GM18508 (cell line): ENCODE data around the gene COL4A2.

Experiments
- ATAC-seq: cut with Tn5 transposase; IDR thresholded peaks from one replicate; pipeline ENCODE4 v1.9.1; 2021; ENCODE audit warnings: moderate number of reproducible peaks; ENCODE audit not compliant: insufficient read depth, unreplicated experiment

COL4A2 gene

GRCh38 chr13:110538632-110539031 is 231.5 kb downstream of the COL4A2 start:
- ATAC-seq: no peak

GRCh38 chr13:110539894-110540293 is 232.8 kb downstream of the COL4A2 start:
- ATAC-seq: no peak

- no peak for ATAC-seq
These were observed 233.9 kb downstream of the COL4A2 start for GRCh38 chr13:110540871-110541525.

- no peak for ATAC-seq
These were observed 234.4 kb downstream of the COL4A2 start for GRCh38 chr13:110541526-110541920.

- ATAC-seq: no peak
These were observed 235.2 kb downstream of the COL4A2 start for GRCh38 chr13:110542169-110542796.

- ATAC-seq: no peak
These were observed 239.3 kb downstream of the COL4A2 start for GRCh38 chr13:110546378-110546777.

- ATAC-seq: no peak
These were observed 239.8 kb downstream of the COL4A2 start for GRCh38 chr13:110546926-110547325.

- no peak for ATAC-seq
These were observed 242.1 kb downstream of the COL4A2 start for GRCh38 chr13:110548891-110549794.

- ATAC-seq: no peak
These were observed 242.7 kb downstream of the COL4A2 start for GRCh38 chr13:110549795-110550160.

GRCh38 chr13:110551284-110551683 is 244.2 kb downstream of the COL4A2 start:
- no peak for ATAC-seq

- ATAC-seq: no peak
These were observed 245.7 kb downstream of the COL4A2 start for GRCh38 chr13:110552767-110553166.

GRCh38 chr13:110553417-110553816 is 246.3 kb downstream of the COL4A2 start:
- no peak for ATAC-seq

GRCh38 chr13:110554227-110554836 is 247.2 kb downstream of the COL4A2 start:
- no peak for ATAC-seq

GRCh38 chr13:110554946-110555345 is 247.9 kb downstream of the COL4A2 start:
- no peak for ATAC-seq

- ATAC-seq: no peak
These were observed 248.6 kb downstream of the COL4A2 start for GRCh38 chr13:110555601-110556223.

GRCh38 chr13:110556224-110556606 is 249.1 kb downstream of the COL4A2 start:
- no peak for ATAC-seq

GRCh38 chr13:110557082-110557481 is 250.0 kb downstream of the COL4A2 start:
- no peak for ATAC-seq

GRCh38 chr13:110557610-110558305 is 250.7 kb downstream of the COL4A2 start:
- no peak for ATAC-seq

GRCh38 chr13:110559429-110559943 is 252.4 kb downstream of the COL4A2 start:
- no peak for ATAC-seq

GRCh38 chr13:110559986-110560385 is 252.9 kb downstream of the COL4A2 start:
- no peak for ATAC-seq
